Activated CD8-positive, alpha-beta T cell treated with anti-CD3 and anti-CD28 coated beads for 36 hours (primary cell): Measurements from ENCODE around the gene CRAT. TPM values are rescaled to one million over a fixed set of nuclear protein-coding genes. Genes with fewer than 3 reads are reported as not detected.
"Not testable (repeated sequence)": the region's sequence is repeated elsewhere in the genome, so short reads cannot be mapped to it uniquely, and the experiment has no call there.

Experiments used
- ATAC-seq: fragments of 200-7000 bp; cut with Tn5 transposase; one replicate; pipeline ENCODE4 v1.10.0; 2021; ENCODE audit warnings: mild to moderate bottlenecking, moderate library complexity
- CTCF ChIA-PET: fragments of 350-600 bp; sonication (Branson Sonifier 250); formaldehyde crosslinking; loops from one replicate; lab custom pipeline; 2021; ENCODE audit warnings: antibody characterized with exemption; lab: Charles Lee
- POLR2A ChIA-PET: fragments of 350-600 bp; sonication (Branson Sonifier 250); formaldehyde crosslinking; loops from one replicate; lab custom pipeline; 2021; ENCODE audit warnings: antibody characterized with exemption; lab: Charles Lee
- DNase-seq: peaks from one replicate; pipeline ENCODE4 v3.0.0-alpha.2; 2020
- H3K27ac Mint-ChIP-seq: one replicate; pipeline ENCODE4 v1.8.0; 2021; ENCODE audit warnings: mild to moderate bottlenecking, mixed read lengths
- H3K27me3 Mint-ChIP-seq: one replicate; pipeline ENCODE4 v1.8.0; 2021; ENCODE audit warnings: mixed read lengths
- H3K36me3 Mint-ChIP-seq: one replicate; pipeline ENCODE4 v1.8.0; 2021; ENCODE audit warnings: low read depth, mixed read lengths
- H3K4me1 Mint-ChIP-seq: one replicate; pipeline ENCODE4 v1.8.0; 2021; ENCODE audit warnings: low read depth, mixed read lengths
- H3K4me3 Mint-ChIP-seq: one replicate; pipeline ENCODE4 v1.8.0; 2021; ENCODE audit warnings: mild to moderate bottlenecking, moderate library complexity, mixed read lengths
- H3K9me3 Mint-ChIP-seq: one replicate; pipeline ENCODE4 v1.8.0; 2021; ENCODE audit warnings: mixed read lengths
- intact Hi-C: fragments of 100-400 bp; cut with micrococcal nuclease; formaldehyde crosslinking; loops from one replicate; pipeline ENCODE4 v1.10.0; 2022
- total RNA-seq, 2 experiments: library from RNA; stranded (reverse); gene quantifications; one replicate each; pipeline ENCODE4 v1.2.3, GENCODE V29; 2021
- TF ChIP-seq, protein P1 (sequence below): fragments of 200-600 bp; IDR thresholded peaks from one replicate; pipeline ENCODE4 v1.8.0; 2022; ENCODE audit warnings: antibody characterized with exemption, mild to moderate bottlenecking

The CRAT gene
- total RNA-seq, 2 experiments from 2014 or later = 11.8 to 12.7 TPM

DNA sequence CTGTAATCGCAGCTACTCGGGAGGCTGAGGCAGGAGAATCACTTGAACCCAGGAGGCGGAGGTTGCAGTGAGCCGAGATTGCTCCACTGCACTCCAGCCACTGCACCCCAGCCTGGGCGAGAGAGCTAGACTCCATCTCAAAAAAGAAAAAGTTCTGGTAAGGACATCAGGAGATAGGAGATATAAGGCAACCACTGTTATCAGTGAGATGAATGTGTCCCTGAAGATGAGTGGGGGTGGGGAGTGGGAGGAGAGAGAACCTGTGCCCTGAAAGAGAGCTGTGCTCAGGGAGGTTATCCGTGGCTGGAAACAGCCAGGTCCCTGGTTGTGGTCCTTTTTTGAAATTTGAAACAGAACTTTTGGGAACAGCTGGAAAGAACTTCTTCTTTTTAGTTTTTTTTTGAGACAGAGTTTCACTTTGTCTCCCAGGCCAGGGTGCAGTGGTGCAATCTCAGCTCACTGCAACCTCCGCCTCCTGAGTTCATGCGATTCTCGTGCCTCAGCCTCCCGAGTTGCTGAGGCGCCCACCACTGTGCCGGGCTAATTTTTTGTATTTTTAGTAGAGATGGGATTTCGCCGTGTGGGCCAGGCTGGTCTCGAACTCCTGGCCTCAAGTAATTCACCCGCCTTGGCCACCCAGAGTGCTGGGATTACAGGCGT is 3.2 kb upstream of the CRAT start:
- TF ChIP-seq, protein P1, sequence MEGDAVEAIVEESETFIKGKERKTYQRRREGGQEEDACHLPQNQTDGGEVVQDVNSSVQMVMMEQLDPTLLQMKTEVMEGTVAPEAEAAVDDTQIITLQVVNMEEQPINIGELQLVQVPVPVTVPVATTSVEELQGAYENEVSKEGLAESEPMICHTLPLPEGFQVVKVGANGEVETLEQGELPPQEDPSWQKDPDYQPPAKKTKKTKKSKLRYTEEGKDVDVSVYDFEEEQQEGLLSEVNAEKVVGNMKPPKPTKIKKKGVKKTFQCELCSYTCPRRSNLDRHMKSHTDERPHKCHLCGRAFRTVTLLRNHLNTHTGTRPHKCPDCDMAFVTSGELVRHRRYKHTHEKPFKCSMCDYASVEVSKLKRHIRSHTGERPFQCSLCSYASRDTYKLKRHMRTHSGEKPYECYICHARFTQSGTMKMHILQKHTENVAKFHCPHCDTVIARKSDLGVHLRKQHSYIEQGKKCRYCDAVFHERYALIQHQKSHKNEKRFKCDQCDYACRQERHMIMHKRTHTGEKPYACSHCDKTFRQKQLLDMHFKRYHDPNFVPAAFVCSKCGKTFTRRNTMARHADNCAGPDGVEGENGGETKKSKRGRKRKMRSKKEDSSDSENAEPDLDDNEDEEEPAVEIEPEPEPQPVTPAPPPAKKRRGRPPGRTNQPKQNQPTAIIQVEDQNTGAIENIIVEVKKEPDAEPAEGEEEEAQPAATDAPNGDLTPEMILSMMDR = no peak
- Mint-ChIP-seq H3K27me3 (no peaks in the 10 kb centered on the region), H3K4me3 (no peak overlapping the region), H3K9me3 (no peaks in the 10 kb centered on the region), H3K36me3 (peaks cover 6% of the 10 kb centered on the region), H3K27ac (no peak overlapping the region), H3K4me1 (peaks cover 30% of the 10 kb centered on the region)
- intact Hi-C loops = no loop called here
- ATAC-seq (no peak), DNase-seq (no peak)
- POLR2A ChIA-PET = interaction anchor here (0.5 to 1.7 kb wide), 6 partner anchors 15 to 348 kb away, joined by 3 to 4 read pairs (median 3); no protein-coding TSS in a partner anchor
- CTCF ChIA-PET = interaction anchor here (0.9 to 4.9 kb wide), 4 partner anchors 18 to 28 kb away, joined by 3 to 40 read pairs (median 8); no protein-coding TSS in a partner anchor

DNA sequence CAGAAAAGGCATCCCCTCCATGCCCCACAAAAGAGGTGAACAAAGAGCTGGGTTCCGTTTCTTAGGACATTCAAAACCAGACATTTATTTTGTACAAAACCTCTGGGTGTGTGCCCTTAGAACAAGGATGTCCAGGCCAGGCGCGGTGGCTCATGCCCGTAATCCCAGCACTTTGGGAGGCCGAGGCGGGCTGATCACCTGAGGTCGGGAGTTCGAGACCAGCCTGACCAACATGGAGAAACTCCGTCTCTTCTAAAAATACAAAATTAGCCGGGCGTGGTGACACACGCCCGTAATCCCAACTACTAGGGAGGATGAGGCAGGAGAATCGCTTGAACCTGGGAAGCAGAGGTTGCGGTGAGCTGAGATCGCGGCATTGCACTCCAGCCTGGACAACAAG is 1.9 kb upstream of the CRAT start:
- H3K9me3 Mint-ChIP-seq, H3K27me3 Mint-ChIP-seq, ATAC-seq, DNase-seq, H3K36me3 Mint-ChIP-seq, intact Hi-C loops: not testable (repeated sequence)
- ChIA-PET POLR2A (interaction anchor here (0.9 to 2.0 kb wide), 4 partner anchors 11 to 349 kb away, joined by 3 to 6 read pairs (median 4); no protein-coding TSS in a partner anchor), CTCF (interaction anchor here (1.7 to 4.9 kb wide), 3 partner anchors 19 to 28 kb away, joined by 6 to 40 read pairs (median 11); no protein-coding TSS in a partner anchor)
- H3K27ac Mint-ChIP-seq = peak overlapping the region; percentile 96
- H3K4me1 Mint-ChIP-seq = peaks cover 29% of the 10 kb centered on the region
- peak overlapping the region; percentile 87 for H3K4me3 Mint-ChIP-seq

DNA sequence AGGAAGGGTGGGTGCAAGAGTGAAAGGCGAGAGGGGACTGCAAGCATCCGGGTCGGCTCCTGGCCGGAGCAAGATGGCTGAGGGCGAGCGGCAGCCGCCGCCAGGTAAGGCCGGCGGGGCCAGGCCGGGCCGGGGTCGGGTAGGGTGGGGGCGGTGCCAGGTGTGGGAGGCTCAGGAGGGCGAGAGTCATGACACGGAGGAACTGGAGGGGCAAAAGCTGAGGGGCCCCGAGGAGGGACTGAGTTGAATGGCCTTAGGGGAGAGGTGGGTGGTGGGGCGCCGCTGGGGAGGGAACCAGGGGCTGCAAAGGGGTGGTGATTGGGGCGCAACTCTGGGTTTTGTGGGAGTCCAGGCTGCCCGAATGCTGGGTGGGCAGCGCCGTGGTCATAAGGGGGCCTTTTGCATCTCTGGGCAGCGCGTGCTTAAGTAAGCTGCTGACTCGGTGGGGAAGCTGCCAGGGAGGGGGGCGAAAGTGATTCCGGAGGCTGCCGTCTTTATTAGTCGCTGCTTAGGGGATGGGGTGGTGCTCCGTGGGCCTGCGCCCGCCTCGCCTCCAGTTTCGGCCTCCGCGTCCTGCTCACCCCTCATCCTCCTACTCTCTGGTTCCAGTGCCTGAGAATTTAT is 1.0 kb upstream of the CRAT start:
- Mint-ChIP-seq H3K4me3 (peak overlapping the region; percentile 87), H3K27me3 (no peaks in the 10 kb centered on the region), H3K27ac (peak overlapping the region; percentile 96), H3K9me3 (no peaks in the 10 kb centered on the region), H3K36me3 (peaks cover 4% of the 10 kb centered on the region), H3K4me1 (peaks cover 29% of the 10 kb centered on the region)
- intact Hi-C loops = no loop called here
- ChIA-PET CTCF (interaction anchor here (0.6 to 4.9 kb wide), 4 partner anchors 9 to 31 kb away, joined by 3 to 40 read pairs (median 8); no protein-coding TSS in a partner anchor), POLR2A (interaction anchor here (0.7 to 2.0 kb wide), 6 partner anchors 12 to 473 kb away, joined by 3 to 6 read pairs (median 4); no protein-coding TSS in a partner anchor)
- no peak for ATAC-seq
- TF ChIP-seq, protein P1 = no peak
- DNase-seq = peak; percentile 66

DNA sequence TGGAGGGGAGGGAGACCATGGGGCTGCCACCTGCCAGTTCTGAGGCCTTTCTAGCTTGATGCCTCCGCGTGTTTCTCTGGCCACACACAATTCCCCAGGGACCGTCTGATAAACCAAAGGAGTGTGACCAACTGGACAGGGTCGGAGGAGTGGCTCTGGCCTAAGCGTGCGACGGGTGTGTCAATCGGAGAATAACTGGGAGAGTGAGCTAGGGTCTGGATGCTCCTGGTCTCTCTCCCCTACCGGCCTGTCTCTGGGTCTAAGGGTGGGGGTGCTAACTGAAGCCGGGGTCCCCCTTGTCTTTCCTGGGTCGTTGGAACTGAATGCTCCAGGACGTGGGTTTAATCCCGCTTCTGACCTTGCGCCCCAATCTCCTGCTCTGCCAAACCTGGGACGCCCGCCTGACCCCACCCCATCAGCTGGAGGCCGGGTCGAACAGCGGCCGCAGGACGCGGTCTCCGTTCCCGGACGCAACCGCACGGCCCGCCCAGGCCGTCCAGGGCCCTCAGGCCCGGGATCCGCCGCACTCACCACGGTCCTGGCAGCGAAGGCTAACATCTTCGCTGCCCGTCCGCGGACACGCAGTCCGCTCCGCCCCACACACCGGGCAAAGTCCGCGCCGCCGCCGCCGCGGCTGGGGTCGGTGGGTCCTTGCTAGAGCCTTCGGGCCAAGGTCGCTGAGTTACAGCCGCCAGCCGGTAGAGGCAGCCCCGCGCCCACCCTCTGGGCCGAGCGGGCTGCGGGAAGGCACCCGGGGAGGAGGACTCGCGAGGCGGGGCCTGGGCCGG is 447 bp downstream of the CRAT start:
- DNase-seq (no peak), ATAC-seq (no peak)
- POLR2A ChIA-PET = interaction anchor here (0.9 to 1.2 kb wide), 5 partner anchors 15 to 292 kb away, joined by 3 to 7 read pairs (median 3); partner anchors contain the start of gene ENDOG
- Mint-ChIP-seq H3K27me3 (no peaks in the 10 kb centered on the region), H3K4me1 (peaks cover 26% of the 10 kb centered on the region), H3K27ac (no peak overlapping the region), H3K9me3 (no peaks in the 10 kb centered on the region), H3K4me3 (peak overlapping the region; percentile 87), H3K36me3 (peaks cover 4% of the 10 kb centered on the region)
- intact Hi-C loops = no loop called here
- CTCF ChIA-PET = interaction anchor here (1.5 kb wide), 1 partner anchor 22 kb away, joined by 5 read pairs; no protein-coding TSS in a partner anchor
- TF ChIP-seq, protein P1 = no peak

- no peaks in the 10 kb centered on the region for H3K27me3 Mint-ChIP-seq
- no peaks in the 10 kb centered on the region for H3K9me3 Mint-ChIP-seq
- peak overlapping the region; percentile 87 for H3K4me3 Mint-ChIP-seq
- intact Hi-C loops = no loop called here
- DNase-seq (peak; percentile 56), ATAC-seq (no peak)
- CTCF ChIA-PET = interaction anchor here (1.2 to 1.5 kb wide), 2 partner anchors 11 to 22 kb away, joined by 3 to 5 read pairs; no protein-coding TSS in a partner anchor
- no peak overlapping the region for H3K27ac Mint-ChIP-seq
- TF ChIP-seq, protein P1 = no peak
- H3K4me1 Mint-ChIP-seq = peaks cover 20% of the 10 kb centered on the region
- POLR2A ChIA-PET = interaction anchor here (1.0 to 1.2 kb wide), 3 partner anchors 15 to 21 kb away, joined by 3 to 7 read pairs (median 3); no protein-coding TSS in a partner anchor
- peaks cover 4% of the 10 kb centered on the region for H3K36me3 Mint-ChIP-seq
Observed at GRCh38 chr9:129109537-129109903, 1.1 kb downstream of the CRAT start.
